Measurements from ENCODE around the gene MALRD1.

DNA sequence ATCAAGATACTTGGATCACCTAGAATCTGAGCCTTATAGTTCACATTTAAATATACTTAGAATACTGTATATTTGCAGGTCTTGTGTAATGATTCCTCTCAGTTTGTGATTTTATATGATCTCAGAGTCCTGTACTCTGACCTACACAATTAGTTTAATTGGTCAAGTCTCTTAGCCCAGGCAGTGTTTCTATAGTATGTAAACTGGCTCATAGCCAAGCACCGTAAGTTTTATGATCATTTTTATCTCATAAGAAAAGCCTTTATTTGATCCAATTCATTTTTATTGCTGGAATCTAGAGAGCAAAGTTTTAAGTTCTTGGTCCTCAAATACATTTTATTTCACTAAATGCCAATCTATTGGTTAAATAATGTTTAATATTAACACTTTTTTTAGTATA is 242.2 kb downstream of the MALRD1 start:
- TF ChIP-seq, protein P1, sequence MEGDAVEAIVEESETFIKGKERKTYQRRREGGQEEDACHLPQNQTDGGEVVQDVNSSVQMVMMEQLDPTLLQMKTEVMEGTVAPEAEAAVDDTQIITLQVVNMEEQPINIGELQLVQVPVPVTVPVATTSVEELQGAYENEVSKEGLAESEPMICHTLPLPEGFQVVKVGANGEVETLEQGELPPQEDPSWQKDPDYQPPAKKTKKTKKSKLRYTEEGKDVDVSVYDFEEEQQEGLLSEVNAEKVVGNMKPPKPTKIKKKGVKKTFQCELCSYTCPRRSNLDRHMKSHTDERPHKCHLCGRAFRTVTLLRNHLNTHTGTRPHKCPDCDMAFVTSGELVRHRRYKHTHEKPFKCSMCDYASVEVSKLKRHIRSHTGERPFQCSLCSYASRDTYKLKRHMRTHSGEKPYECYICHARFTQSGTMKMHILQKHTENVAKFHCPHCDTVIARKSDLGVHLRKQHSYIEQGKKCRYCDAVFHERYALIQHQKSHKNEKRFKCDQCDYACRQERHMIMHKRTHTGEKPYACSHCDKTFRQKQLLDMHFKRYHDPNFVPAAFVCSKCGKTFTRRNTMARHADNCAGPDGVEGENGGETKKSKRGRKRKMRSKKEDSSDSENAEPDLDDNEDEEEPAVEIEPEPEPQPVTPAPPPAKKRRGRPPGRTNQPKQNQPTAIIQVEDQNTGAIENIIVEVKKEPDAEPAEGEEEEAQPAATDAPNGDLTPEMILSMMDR (conservative IDR thresholded peaks at IDR 0.05 in 1 of 2, IDR thresholded peaks at IDR 0.05 in 1 of 2; ENCODE audit: low read depth in 1 of 2, low read length in 2 of 2), result no peak
- no peak for TF ChIP-seq EZH2 (IDR thresholded peaks at IDR 0.05; ENCODE audit: low read length, missing control alignments)

Measured in fibroblast of lung (primary cell).